SK-N-SH treated with all-trans-retinoic acid at 6 μM for 48 hours (cell line): Measurements from ENCODE around the gene PCDH9.

Source experiments
- ATAC-seq: fragments of 200-7000 bp; cut with Tn5 transposase; 3 replicates; pipeline ENCODE4 v1.9.1; 2020; ENCODE audit warnings: mild to moderate bottlenecking, moderate library complexity
- ARNTL ChIP-seq: fragments of 450-650 bp; formaldehyde crosslinking; IDR thresholded peaks from 2 replicates; pipeline ENCODE4 v1.5.0; 2020; ENCODE audit warnings: low read depth, mild to moderate bottlenecking, moderate library complexity, borderline replicate concordance
- BACH2 ChIP-seq: fragments of 250-450 bp; sonication (Bioruptor Pico); IDR thresholded peaks from 2 replicates; pipeline ENCODE4 v1.9.0; 2021; ENCODE audit warnings: mild to moderate bottlenecking, borderline replicate concordance
- CSDC2 ChIP-seq: fragments of 250-450 bp; sonication (Bioruptor Pico); IDR thresholded peaks from 2 replicates; pipeline ENCODE4 v1.5.0; 2020; ENCODE audit warnings: mild to moderate bottlenecking, moderate library complexity
- GLIS3 ChIP-seq: fragments of 250-450 bp; sonication (Bioruptor Pico); IDR thresholded peaks from 2 replicates; pipeline ENCODE4 v1.5.0; 2020; ENCODE audit warnings: mild to moderate bottlenecking, moderate library complexity
- ISL1 ChIP-seq: fragments of 250-450 bp; sonication (Bioruptor Pico); IDR thresholded peaks from 2 replicates; pipeline ENCODE4 v2.1.2; 2022; ENCODE audit warnings: mild to moderate bottlenecking, moderate library complexity
- PPARA ChIP-seq: fragments of 250-450 bp; sonication (Bioruptor Pico); IDR thresholded peaks from 2 replicates; pipeline ENCODE4 v1.5.0; 2020; ENCODE audit warnings: mild to moderate bottlenecking, borderline replicate concordance
- RARB ChIP-seq: fragments of 250-450 bp; sonication (Bioruptor Pico); IDR thresholded peaks from 2 replicates; pipeline ENCODE4 v1.8.0; 2021; ENCODE audit warnings: mild to moderate bottlenecking, moderate library complexity
- SNAI2 ChIP-seq: fragments of 250-450 bp; sonication (Bioruptor Pico); IDR thresholded peaks from 2 replicates; pipeline ENCODE4 v1.5.0; 2020; ENCODE audit warnings: mild to moderate bottlenecking, moderate library complexity
- TCF4 ChIP-seq: fragments of 250-450 bp; sonication (Bioruptor Pico); IDR thresholded peaks from 2 replicates; pipeline ENCODE4 v1.8.0; 2021; ENCODE audit warnings: mild to moderate bottlenecking, moderate library complexity, borderline replicate concordance
- TOX ChIP-seq: fragments of 250-450 bp; sonication (Bioruptor Pico); IDR thresholded peaks from 2 replicates; pipeline ENCODE4 v1.8.0; 2021; ENCODE audit warnings: mild to moderate bottlenecking, moderate library complexity, borderline replicate concordance
- ZC3H10 ChIP-seq: fragments of 250-450 bp; sonication (Bioruptor Pico); IDR thresholded peaks from 2 replicates; pipeline ENCODE4 v1.5.1; 2021; ENCODE audit warnings: mild to moderate bottlenecking, moderate library complexity
- ZFP3 ChIP-seq: fragments of 250-450 bp; sonication (Bioruptor Pico); IDR thresholded peaks from 2 replicates; pipeline ENCODE4 v1.5.0; 2020; ENCODE audit warnings: mild to moderate bottlenecking, moderate library complexity
- ZFP30 ChIP-seq: fragments of 450-650 bp; formaldehyde crosslinking; IDR thresholded peaks from 2 replicates; pipeline ENCODE4 v1.5.0; 2022; ENCODE audit warnings: mild to moderate bottlenecking, moderate library complexity
- ZNF70 ChIP-seq: fragments of 450-650 bp; formaldehyde crosslinking; IDR thresholded peaks from 2 replicates; pipeline ENCODE4 v1.5.0; 2020; ENCODE audit warnings: mild to moderate bottlenecking, moderate library complexity
- ZNF8 ChIP-seq: fragments of 450-650 bp; formaldehyde crosslinking; IDR thresholded peaks from 2 replicates; pipeline ENCODE4 v1.5.0; 2020; ENCODE audit warnings: mild to moderate bottlenecking, moderate library complexity
- TF ChIP-seq, protein P1 (sequence below): fragments of 250-450 bp; sonication (Bioruptor Pico); IDR thresholded peaks from 2 replicates; pipeline ENCODE4 v1.5.1; 2021; ENCODE audit warnings: mild to moderate bottlenecking, moderate library complexity
- TF ChIP-seq, protein P2 (sequence below): fragments of 250-450 bp; sonication (Bioruptor Pico); IDR thresholded peaks from 2 replicates; pipeline ENCODE4 v1.8.0; 2020; ENCODE audit warnings: mild to moderate bottlenecking, moderate library complexity, borderline replicate concordance
- TF ChIP-seq, protein P3 (sequence below): fragments of 250-450 bp; sonication (Bioruptor Pico); IDR thresholded peaks from 2 replicates; pipeline ENCODE4 v1.8.0; 2021; ENCODE audit warnings: low read depth, mild to moderate bottlenecking, moderate library complexity, borderline replicate concordance
- TF ChIP-seq, protein P4 (sequence below): fragments of 250-450 bp; sonication (Bioruptor Pico); IDR thresholded peaks from 2 replicates; pipeline ENCODE4 v1.5.1; 2020; ENCODE audit warnings: low read depth, mild to moderate bottlenecking, moderate library complexity
- TF ChIP-seq, protein P5 (sequence below): fragments of 250-450 bp; sonication (Bioruptor Pico); IDR thresholded peaks from 2 replicates; pipeline ENCODE4 v1.5.0; 2020; ENCODE audit warnings: mild to moderate bottlenecking, moderate library complexity

The PCDH9 gene

DNA sequence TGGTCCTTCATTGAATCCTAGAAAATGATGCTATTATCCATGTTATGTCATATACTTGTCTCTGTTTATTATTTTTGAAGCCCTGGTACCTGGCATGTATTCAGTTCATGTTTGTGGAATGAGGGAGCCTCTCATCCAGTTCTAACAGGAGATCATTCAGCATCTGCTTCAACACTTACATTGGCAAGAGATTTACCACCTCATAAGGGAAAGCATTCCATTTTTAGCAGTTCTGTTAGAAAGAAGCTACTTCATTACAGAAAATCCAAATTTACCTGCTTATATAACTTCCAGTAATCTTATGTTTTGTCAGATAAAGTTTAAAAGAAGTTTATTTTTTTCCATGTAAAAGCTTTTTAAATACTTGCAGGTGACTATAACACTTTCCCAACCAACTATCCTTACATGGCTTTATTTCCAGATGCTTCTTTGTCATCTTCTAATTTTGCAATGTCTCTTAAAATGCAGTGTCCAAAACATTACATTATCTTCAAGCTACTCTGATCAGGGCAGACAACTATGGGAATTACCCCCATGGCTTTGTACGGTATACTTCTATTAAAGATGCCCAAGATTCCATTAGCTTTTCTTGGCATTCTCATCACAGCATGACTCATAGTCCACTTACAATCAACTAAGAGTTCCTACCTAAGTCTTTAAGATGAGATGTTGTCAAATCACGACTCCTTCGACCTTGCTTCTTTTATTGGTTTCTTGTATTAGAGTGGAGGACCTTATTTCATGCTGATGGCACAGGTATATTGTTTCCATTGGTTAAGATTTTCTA, 262.1 kb downstream of the PCDH9 start (continued):
- TF ChIP-seq ZC3H10: no peak
- TF ChIP-seq, all 23 proteins: peak for 3

DNA sequence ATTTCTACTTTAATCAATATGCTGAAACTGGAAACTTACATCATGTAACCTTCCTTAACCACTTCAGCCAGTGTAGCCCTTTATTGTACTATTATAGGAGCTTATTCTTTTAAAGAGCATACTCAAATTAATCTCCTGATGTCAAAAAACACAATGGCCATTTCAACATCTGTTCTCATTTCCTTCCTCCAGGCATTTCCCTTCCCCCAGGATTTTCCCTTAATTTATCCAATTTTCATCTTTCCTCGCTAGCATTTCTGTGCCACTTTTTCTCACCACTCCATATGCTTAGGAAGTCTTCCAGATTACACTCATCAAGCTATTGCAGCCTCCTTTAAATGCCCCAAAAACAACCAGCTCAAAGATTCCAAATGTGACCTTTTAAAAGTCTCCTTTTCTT, 265.0 kb downstream of the PCDH9 start:
- ATAC-seq: no peak
- TF ChIP-seq, protein P1, sequence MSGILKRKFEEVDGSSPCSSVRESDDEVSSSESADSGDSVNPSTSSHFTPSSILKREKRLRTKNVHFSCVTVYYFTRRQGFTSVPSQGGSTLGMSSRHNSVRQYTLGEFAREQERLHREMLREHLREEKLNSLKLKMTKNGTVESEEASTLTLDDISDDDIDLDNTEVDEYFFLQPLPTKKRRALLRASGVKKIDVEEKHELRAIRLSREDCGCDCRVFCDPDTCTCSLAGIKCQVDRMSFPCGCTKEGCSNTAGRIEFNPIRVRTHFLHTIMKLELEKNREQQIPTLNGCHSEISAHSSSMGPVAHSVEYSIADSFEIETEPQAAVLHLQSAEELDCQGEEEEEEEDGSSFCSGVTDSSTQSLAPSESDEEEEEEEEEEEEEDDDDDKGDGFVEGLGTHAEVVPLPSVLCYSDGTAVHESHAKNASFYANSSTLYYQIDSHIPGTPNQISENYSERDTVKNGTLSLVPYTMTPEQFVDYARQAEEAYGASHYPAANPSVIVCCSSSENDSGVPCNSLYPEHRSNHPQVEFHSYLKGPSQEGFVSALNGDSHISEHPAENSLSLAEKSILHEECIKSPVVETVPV (CRISPR knock-in tag): no peak
- TF ChIP-seq ZC3H10: no peak
- TF ChIP-seq TOX (CRISPR knock-in tag): no peak
- no peak for TF ChIP-seq CSDC2 (CRISPR knock-in tag)
- no peak for TF ChIP-seq ARNTL (CRISPR knock-in tag)
- no peak for TF ChIP-seq ISL1
- no peak for TF ChIP-seq RARB
- TF ChIP-seq, protein P2, sequence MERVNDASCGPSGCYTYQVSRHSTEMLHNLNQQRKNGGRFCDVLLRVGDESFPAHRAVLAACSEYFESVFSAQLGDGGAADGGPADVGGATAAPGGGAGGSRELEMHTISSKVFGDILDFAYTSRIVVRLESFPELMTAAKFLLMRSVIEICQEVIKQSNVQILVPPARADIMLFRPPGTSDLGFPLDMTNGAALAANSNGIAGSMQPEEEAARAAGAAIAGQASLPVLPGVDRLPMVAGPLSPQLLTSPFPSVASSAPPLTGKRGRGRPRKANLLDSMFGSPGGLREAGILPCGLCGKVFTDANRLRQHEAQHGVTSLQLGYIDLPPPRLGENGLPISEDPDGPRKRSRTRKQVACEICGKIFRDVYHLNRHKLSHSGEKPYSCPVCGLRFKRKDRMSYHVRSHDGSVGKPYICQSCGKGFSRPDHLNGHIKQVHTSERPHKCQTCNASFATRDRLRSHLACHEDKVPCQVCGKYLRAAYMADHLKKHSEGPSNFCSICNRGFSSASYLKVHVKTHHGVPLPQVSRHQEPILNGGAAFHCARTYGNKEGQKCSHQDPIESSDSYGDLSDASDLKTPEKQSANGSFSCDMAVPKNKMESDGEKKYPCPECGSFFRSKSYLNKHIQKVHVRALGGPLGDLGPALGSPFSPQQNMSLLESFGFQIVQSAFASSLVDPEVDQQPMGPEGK (CRISPR knock-in tag): no peak
- TF ChIP-seq TCF4 (CRISPR knock-in tag): no peak
- no peak for TF ChIP-seq SNAI2 (CRISPR knock-in tag)
- TF ChIP-seq PPARA: no peak
- no peak for TF ChIP-seq BACH2 (CRISPR knock-in tag)
- no peak for TF ChIP-seq ZNF8 (CRISPR knock-in tag)
- no peak for TF ChIP-seq ZFP3 (CRISPR knock-in tag)
- TF ChIP-seq, protein P3, sequence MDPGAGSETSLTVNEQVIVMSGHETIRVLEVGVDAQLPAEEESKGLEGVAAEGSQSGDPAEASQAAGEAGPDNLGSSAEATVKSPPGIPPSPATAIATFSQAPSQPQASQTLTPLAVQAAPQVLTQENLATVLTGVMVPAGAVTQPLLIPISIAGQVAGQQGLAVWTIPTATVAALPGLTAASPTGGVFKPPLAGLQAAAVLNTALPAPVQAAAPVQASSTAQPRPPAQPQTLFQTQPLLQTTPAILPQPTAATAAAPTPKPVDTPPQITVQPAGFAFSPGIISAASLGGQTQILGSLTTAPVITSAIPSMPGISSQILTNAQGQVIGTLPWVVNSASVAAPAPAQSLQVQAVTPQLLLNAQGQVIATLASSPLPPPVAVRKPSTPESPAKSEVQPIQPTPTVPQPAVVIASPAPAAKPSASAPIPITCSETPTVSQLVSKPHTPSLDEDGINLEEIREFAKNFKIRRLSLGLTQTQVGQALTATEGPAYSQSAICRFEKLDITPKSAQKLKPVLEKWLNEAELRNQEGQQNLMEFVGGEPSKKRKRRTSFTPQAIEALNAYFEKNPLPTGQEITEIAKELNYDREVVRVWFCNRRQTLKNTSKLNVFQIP (CRISPR knock-in tag): no peak
- TF ChIP-seq ZFP30: no peak
- TF ChIP-seq, protein P4, sequence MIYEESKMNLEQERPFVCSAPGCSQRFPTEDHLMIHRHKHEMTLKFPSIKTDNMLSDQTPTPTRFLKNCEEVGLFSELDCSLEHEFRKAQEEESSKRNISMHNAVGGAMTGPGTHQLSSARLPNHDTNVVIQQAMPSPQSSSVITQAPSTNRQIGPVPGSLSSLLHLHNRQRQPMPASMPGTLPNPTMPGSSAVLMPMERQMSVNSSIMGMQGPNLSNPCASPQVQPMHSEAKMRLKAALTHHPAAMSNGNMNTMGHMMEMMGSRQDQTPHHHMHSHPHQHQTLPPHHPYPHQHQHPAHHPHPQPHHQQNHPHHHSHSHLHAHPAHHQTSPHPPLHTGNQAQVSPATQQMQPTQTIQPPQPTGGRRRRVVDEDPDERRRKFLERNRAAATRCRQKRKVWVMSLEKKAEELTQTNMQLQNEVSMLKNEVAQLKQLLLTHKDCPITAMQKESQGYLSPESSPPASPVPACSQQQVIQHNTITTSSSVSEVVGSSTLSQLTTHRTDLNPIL (CRISPR knock-in tag): no peak
- TF ChIP-seq, all 23 proteins: peak for 0

DNA sequence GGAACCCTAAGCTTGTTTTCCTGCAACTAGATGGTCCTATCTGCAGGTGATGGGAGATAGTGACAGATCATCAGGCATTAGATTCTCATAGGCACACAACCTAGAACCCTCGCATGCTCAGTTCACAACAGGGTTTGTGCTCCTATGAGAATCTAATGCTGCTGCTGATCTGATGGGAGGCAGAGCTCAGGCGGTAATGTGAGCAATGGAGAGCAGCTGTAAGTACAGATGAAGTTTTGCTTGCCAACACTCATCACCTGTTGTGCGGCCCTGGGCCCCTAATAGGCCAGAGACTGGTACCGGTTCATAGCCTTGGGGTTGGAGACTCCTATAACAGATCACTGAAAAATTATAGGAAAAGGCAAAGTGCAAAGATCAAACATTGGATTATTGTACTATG, 267.2 kb downstream of the PCDH9 start:
- no peak for ATAC-seq

DNA sequence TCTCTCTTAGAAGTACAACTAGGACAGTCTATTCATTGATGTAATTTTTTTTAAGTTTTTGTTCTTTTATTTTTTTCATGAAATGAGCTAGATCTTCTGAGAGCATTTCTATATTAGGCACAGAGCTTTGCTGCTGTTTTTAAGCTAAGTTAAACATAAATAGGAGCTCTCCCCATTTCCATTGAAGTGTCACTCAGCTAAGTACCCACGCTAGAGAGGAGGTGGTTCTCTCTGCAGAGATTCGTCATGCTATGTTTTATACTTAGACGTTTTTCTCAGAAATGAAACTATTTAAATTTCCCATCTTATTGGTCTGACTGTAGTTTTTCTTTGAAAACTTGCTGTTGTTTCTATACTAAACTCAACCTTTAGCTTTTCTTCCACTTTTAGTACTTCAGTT, 271.5 kb downstream of the PCDH9 start:
- TF ChIP-seq TCF4 (CRISPR knock-in tag): no peak
- ATAC-seq: no peak

More for the DNA sequence above, 267.2 kb downstream of the PCDH9 start:
- TF ChIP-seq ISL1: no peak
- TF ChIP-seq, all 23 proteins: peak for 0

DNA sequence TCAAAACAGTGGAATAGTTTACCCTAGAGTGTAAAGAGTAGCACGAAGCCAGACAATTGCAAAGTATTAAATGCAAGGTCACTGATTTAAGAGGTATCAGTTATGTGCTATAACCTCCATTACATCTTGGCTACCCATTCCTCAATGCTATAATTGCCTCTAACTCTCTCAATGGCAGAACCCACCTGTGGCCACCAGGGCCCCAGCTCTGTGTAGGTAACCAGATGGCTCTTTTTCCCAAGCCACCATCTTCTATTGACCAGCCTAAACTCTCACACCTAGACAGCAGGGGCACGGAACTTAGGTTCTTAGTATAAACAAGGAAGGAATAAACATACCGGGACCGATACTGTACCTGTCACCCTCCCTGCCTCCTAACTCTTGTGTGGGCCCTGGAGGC, 277.6 kb downstream of the PCDH9 start:
- ATAC-seq: no peak

DNA sequence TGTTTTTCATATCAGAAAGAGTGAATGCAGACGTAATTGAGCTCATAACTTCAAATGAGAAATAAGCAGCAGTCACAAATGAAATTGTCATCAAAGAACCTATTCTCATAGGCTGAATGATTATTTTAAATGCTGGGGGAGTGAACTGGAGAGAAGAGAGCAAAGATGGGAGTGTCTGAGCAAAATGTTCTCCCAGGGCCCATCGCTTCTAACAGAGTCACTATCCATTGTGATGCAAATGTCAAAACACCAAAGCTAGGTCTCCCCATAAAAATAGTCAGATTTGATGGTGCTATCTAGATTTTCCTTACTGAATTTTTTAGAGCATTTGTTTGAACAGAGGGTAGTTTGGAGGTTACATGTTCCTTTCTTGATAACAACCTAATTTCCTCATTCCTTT, 278.7 kb downstream of the PCDH9 start:
- TF ChIP-seq ZC3H10 (no peak), SNAI2 (CRISPR knock-in tag) (no peak), TOX (CRISPR knock-in tag) (no peak), ARNTL (CRISPR knock-in tag) (no peak), GLIS3 (CRISPR knock-in tag) (no peak), RARB (no peak), ZNF70 (CRISPR knock-in tag) (no peak)
- TF ChIP-seq, protein P3 (CRISPR knock-in tag): no peak
- TF ChIP-seq, protein P1 (CRISPR knock-in tag): no peak
- TF ChIP-seq, protein P5, sequence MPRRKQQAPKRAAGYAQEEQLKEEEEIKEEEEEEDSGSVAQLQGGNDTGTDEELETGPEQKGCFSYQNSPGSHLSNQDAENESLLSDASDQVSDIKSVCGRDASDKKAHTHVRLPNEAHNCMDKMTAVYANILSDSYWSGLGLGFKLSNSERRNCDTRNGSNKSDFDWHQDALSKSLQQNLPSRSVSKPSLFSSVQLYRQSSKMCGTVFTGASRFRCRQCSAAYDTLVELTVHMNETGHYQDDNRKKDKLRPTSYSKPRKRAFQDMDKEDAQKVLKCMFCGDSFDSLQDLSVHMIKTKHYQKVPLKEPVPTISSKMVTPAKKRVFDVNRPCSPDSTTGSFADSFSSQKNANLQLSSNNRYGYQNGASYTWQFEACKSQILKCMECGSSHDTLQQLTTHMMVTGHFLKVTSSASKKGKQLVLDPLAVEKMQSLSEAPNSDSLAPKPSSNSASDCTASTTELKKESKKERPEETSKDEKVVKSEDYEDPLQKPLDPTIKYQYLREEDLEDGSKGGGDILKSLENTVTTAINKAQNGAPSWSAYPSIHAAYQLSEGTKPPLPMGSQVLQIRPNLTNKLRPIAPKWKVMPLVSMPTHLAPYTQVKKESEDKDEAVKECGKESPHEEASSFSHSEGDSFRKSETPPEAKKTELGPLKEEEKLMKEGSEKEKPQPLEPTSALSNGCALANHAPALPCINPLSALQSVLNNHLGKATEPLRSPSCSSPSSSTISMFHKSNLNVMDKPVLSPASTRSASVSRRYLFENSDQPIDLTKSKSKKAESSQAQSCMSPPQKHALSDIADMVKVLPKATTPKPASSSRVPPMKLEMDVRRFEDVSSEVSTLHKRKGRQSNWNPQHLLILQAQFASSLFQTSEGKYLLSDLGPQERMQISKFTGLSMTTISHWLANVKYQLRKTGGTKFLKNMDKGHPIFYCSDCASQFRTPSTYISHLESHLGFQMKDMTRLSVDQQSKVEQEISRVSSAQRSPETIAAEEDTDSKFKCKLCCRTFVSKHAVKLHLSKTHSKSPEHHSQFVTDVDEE: no peak
- ATAC-seq: no peak

More for the DNA sequence above, 277.6 kb downstream of the PCDH9 start:
- no peak for TF ChIP-seq ZNF70 (CRISPR knock-in tag)
